GM23338 (cell line): ENCODE measurements around the gene RBBP8. TPM values are rescaled to one million over a fixed set of nuclear protein-coding genes. Genes with fewer than 3 reads are reported as not detected.

ENCODE experiments used
- ATAC-seq: fragments of 200-7000 bp; cut with Tn5 transposase; 3 replicates; pipeline ENCODE4 v1.9.1; 2020
- DNase-seq: peaks from one replicate; pipeline ENCODE4 v3.0.0-alpha.2; 2015; ENCODE audit warnings: low spot score
- H2AFZ ChIP-seq: fragments of 200-600 bp; sonication (generic); 2 replicates; pipeline ENCODE4 v1.8.0; 2016; ENCODE audit warnings: antibody characterized with exemption, mild to moderate bottlenecking, moderate library complexity
- H3F3A ChIP-seq: fragments of 200-600 bp; sonication (generic); replicated peaks from 2 replicates; pipeline ENCODE4 v1.8.0; 2017; ENCODE audit warnings: antibody characterized with exemption, mixed run types, low read depth
- H3K27ac ChIP-seq: fragments of 200-600 bp; sonication (generic); 2 replicates; pipeline ENCODE4 v1.6.1; 2016; ENCODE audit warnings: low read depth
- H3K27me3 ChIP-seq: fragments of 200-600 bp; sonication (generic); 2 replicates; pipeline ENCODE4 v1.8.0; 2016; ENCODE audit warnings: mild to moderate bottlenecking, mixed run types, moderate library complexity; ENCODE audit not compliant: insufficient read depth
- H3K36me3 ChIP-seq: fragments of 200-600 bp; sonication (generic); 2 replicates; pipeline ENCODE4 v1.8.0; 2016; ENCODE audit warnings: mild to moderate bottlenecking; ENCODE audit not compliant: insufficient read depth
- H3K4me1 ChIP-seq: fragments of 200-600 bp; sonication (generic); 2 replicates; pipeline ENCODE4 v1.8.0; 2016; ENCODE audit warnings: mild to moderate bottlenecking, moderate library complexity; ENCODE audit not compliant: insufficient read depth
- H3K4me2 ChIP-seq: fragments of 200-600 bp; sonication (generic); 2 replicates; pipeline ENCODE4 v1.7.1; 2017; ENCODE audit warnings: mixed run types
- H3K4me3 ChIP-seq: fragments of 200-600 bp; sonication (generic); 2 replicates; pipeline ENCODE4 v1.6.1; 2016; ENCODE audit warnings: mixed run types
- H3K79me2 ChIP-seq: fragments of 200-600 bp; sonication (generic); replicated peaks from 2 replicates; pipeline ENCODE4 v1.8.0; 2017; ENCODE audit warnings: mild to moderate bottlenecking; ENCODE audit not compliant: insufficient read depth
- H3K9me2 ChIP-seq: fragments of 200-600 bp; sonication (generic); 2 replicates; pipeline ENCODE4 v1.8.0; 2017; ENCODE audit not compliant: insufficient read depth
- H4K20me1 ChIP-seq: fragments of 200-600 bp; sonication (generic); replicated peaks from 2 replicates; pipeline ENCODE4 v1.8.0; 2017; ENCODE audit warnings: mild to moderate bottlenecking; ENCODE audit not compliant: insufficient read depth
- H3K27ac Mint-ChIP-seq: 2 replicates; pipeline ENCODE4 v1.8.0; 2020; ENCODE audit warnings: inconsistent platforms, mild to moderate bottlenecking, moderate library complexity, mixed read lengths
- H3K27me3 Mint-ChIP-seq: 3 replicates; pipeline ENCODE4 v1.8.0; 2022; ENCODE audit warnings: low read depth, mild to moderate bottlenecking, moderate library complexity, mixed read lengths, inconsistent platforms; ENCODE audit not compliant: insufficient read depth, poor library complexity
- H3K36me3 Mint-ChIP-seq: 3 replicates; pipeline ENCODE4 v1.8.0; 2021; ENCODE audit warnings: low read depth, mild to moderate bottlenecking, inconsistent platforms, moderate library complexity, mixed read lengths
- H3K4me1 Mint-ChIP-seq: 3 replicates; pipeline ENCODE4 v1.8.0; 2020; ENCODE audit warnings: mild to moderate bottlenecking, inconsistent platforms, mixed read lengths
- H3K4me3 Mint-ChIP-seq: 3 replicates; pipeline ENCODE4 v1.8.0; 2021; ENCODE audit warnings: moderate library complexity, mild to moderate bottlenecking, inconsistent platforms, mixed read lengths
- H3K9me3 Mint-ChIP-seq: 3 replicates; pipeline ENCODE4 v1.8.0; 2020; ENCODE audit warnings: moderate library complexity, mild to moderate bottlenecking, inconsistent platforms, mixed read lengths
- CREB1 ChIP-seq: fragments of 250-450 bp; sonication (Bioruptor Pico); IDR thresholded peaks from 2 replicates; pipeline ENCODE4 v1.5.0; 2020; ENCODE audit warnings: low read depth, mild to moderate bottlenecking, moderate library complexity
- CTCF ChIP-seq, 2 experiments: fragments of 200-600 bp in 1 of 2; sonication (generic) in 1 of 2; conservative IDR thresholded peaks; 2 replicates each; pipeline versions ENCODE4 v1.5.1 to v1.6.1; 2016 to 2017; ENCODE audit warnings: antibody characterized with exemption in 2 of 2, low read depth in 2 of 2, mild to moderate bottlenecking in 2 of 2, moderate library complexity in 1 of 2
- EZH2 ChIP-seq: fragments of 200-600 bp; sonication (generic); IDR thresholded peaks from one replicate; pipeline ENCODE4 v1.8.0; 2017; ENCODE audit warnings: antibody characterized with exemption, mild to moderate bottlenecking, low read depth; ENCODE audit not compliant: unreplicated experiment
- EZH2phosphoT487 ChIP-seq: fragments of 200-600 bp; sonication (generic); IDR thresholded peaks from one replicate; pipeline ENCODE4 v1.8.1; 2018; ENCODE audit warnings: antibody characterized with exemption; ENCODE audit not compliant: unreplicated experiment
- NANOG ChIP-seq: IDR thresholded peaks from 2 replicates; pipeline ENCODE4 v1.6.1; 2016; ENCODE audit warnings: antibody characterized with exemption, borderline replicate concordance
- POLR2AphosphoS5 ChIP-seq: IDR thresholded peaks from 2 replicates; pipeline ENCODE4 v1.6.1; 2016; ENCODE audit warnings: antibody characterized with exemption, low read depth
- STAT1 ChIP-seq: IDR thresholded peaks from one replicate; pipeline ENCODE4 v1.6.1; 2016; ENCODE audit warnings: antibody characterized with exemption; ENCODE audit not compliant: unreplicated experiment
- ZNF331 ChIP-seq: fragments of 250-450 bp; sonication (Bioruptor Pico); IDR thresholded peaks from 2 replicates; pipeline ENCODE4 v1.5.0; 2020; ENCODE audit warnings: low read depth, mild to moderate bottlenecking, moderate library complexity
- polyA plus RNA-seq: library from polyadenylated mRNA; unstranded; fragments of >200 nt; fragmentation: Nextera tagmentation; extraction: Ambion mirVana; gene quantifications from 2 replicates; pipeline ENCODE4 v1.2.1, GENCODE V29; 2016
- total RNA-seq: library from RNA; depleted of rRNA; stranded (reverse); fragments of >200 nt; shearing (Covaris generic); gene quantifications from 2 replicates; pipeline ENCODE4 v1.2.3, GENCODE V29; 2014
- TF ChIP-seq, protein P1 (sequence below): IDR thresholded peaks from one replicate; pipeline ENCODE4 v1.6.1; 2018; ENCODE audit warnings: antibody characterized with exemption; ENCODE audit not compliant: unreplicated experiment
- TF ChIP-seq, protein P2 (sequence below): IDR thresholded peaks from 2 replicates; pipeline ENCODE4 v1.6.1; 2016; ENCODE audit warnings: antibody characterized with exemption
- TF ChIP-seq, protein P3 (sequence below): fragments of 250-450 bp; sonication (Bioruptor Pico); IDR thresholded peaks from 2 replicates; pipeline ENCODE4 v1.5.0; 2020; ENCODE audit warnings: mild to moderate bottlenecking, moderate library complexity

The RBBP8 gene
- total and polyA plus RNA-seq, 2 experiments from 2014 or later = 53.3 to 55.6 TPM

DNA sequence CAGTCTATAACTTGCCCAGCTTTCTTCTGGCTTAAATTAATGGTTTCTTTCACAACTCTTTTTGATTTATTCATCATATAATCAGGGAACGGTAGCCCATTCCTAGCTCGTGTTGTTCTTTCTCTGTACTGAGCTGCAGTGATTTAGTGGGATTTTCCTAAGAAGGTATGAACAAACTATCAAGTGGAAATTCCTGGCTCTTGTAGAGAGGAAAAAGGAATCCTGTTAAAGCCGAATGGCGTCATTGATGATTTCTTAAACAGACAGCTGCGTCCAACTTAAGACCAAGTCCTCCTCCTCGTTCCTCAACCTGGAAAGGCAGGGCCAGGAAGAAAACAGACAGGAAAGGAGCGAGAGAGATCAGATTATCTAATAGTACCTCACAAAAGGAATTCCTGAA is 132.9 kb downstream of the RBBP8 start (continued):
- TF ChIP-seq, protein P1, sequence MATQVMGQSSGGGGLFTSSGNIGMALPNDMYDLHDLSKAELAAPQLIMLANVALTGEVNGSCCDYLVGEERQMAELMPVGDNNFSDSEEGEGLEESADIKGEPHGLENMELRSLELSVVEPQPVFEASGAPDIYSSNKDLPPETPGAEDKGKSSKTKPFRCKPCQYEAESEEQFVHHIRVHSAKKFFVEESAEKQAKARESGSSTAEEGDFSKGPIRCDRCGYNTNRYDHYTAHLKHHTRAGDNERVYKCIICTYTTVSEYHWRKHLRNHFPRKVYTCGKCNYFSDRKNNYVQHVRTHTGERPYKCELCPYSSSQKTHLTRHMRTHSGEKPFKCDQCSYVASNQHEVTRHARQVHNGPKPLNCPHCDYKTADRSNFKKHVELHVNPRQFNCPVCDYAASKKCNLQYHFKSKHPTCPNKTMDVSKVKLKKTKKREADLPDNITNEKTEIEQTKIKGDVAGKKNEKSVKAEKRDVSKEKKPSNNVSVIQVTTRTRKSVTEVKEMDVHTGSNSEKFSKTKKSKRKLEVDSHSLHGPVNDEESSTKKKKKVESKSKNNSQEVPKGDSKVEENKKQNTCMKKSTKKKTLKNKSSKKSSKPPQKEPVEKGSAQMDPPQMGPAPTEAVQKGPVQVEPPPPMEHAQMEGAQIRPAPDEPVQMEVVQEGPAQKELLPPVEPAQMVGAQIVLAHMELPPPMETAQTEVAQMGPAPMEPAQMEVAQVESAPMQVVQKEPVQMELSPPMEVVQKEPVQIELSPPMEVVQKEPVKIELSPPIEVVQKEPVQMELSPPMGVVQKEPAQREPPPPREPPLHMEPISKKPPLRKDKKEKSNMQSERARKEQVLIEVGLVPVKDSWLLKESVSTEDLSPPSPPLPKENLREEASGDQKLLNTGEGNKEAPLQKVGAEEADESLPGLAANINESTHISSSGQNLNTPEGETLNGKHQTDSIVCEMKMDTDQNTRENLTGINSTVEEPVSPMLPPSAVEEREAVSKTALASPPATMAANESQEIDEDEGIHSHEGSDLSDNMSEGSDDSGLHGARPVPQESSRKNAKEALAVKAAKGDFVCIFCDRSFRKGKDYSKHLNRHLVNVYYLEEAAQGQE = no peak
- TF ChIP-seq EZH2phosphoT487 (no peak), EZH2 (no peak), STAT1 (no peak)

GRCh38 chr18:23066504-23067039 is 133.4 kb downstream of the RBBP8 start:
- Histone ChIP-seq H2AFZ (peak overlapping the region; percentile 43; the same call in 1 of the 2 replicates), H4K20me1 (no peaks in the 10 kb centered on the region), H3K4me3 (no peak overlapping the region), H3K79me2 (no peaks in the 10 kb centered on the region), H3K27ac (no peak overlapping the region), H3K9me2 (peaks cover 2% of the 10 kb centered on the region; the same call in 1 of the 2 replicates), H3F3A (no peaks in the 10 kb centered on the region), H3K27me3 (no peaks in the 10 kb centered on the region), H3K4me1 (peaks cover 6% of the 10 kb centered on the region; the same call in 1 of the 2 replicates), H3K4me2 (no peak overlapping the region), H3K36me3 (no peaks in the 10 kb centered on the region; the same call in 1 of the 2 replicates)
- H3K27ac Mint-ChIP-seq = no peak overlapping the region
- H3K9me3 Mint-ChIP-seq = peaks cover 8% of the 10 kb centered on the region
- H3K36me3 Mint-ChIP-seq = 0 out of 3 replicates have a peak, but pooled peaks cover 5% of the 10 kb centered on the region
- H3K4me1 Mint-ChIP-seq = peaks cover 19% of the 10 kb centered on the region
- H3K27me3 Mint-ChIP-seq = peaks cover 5% of the 10 kb centered on the region
- DNase-seq (no peak), ATAC-seq (no peak)
- no peak overlapping the region for H3K4me3 Mint-ChIP-seq
- TF ChIP-seq NANOG = no peak
- TF ChIP-seq, protein P2, sequence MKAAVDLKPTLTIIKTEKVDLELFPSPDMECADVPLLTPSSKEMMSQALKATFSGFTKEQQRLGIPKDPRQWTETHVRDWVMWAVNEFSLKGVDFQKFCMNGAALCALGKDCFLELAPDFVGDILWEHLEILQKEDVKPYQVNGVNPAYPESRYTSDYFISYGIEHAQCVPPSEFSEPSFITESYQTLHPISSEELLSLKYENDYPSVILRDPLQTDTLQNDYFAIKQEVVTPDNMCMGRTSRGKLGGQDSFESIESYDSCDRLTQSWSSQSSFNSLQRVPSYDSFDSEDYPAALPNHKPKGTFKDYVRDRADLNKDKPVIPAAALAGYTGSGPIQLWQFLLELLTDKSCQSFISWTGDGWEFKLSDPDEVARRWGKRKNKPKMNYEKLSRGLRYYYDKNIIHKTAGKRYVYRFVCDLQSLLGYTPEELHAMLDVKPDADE = no peak
- TF ChIP-seq, protein P3, sequence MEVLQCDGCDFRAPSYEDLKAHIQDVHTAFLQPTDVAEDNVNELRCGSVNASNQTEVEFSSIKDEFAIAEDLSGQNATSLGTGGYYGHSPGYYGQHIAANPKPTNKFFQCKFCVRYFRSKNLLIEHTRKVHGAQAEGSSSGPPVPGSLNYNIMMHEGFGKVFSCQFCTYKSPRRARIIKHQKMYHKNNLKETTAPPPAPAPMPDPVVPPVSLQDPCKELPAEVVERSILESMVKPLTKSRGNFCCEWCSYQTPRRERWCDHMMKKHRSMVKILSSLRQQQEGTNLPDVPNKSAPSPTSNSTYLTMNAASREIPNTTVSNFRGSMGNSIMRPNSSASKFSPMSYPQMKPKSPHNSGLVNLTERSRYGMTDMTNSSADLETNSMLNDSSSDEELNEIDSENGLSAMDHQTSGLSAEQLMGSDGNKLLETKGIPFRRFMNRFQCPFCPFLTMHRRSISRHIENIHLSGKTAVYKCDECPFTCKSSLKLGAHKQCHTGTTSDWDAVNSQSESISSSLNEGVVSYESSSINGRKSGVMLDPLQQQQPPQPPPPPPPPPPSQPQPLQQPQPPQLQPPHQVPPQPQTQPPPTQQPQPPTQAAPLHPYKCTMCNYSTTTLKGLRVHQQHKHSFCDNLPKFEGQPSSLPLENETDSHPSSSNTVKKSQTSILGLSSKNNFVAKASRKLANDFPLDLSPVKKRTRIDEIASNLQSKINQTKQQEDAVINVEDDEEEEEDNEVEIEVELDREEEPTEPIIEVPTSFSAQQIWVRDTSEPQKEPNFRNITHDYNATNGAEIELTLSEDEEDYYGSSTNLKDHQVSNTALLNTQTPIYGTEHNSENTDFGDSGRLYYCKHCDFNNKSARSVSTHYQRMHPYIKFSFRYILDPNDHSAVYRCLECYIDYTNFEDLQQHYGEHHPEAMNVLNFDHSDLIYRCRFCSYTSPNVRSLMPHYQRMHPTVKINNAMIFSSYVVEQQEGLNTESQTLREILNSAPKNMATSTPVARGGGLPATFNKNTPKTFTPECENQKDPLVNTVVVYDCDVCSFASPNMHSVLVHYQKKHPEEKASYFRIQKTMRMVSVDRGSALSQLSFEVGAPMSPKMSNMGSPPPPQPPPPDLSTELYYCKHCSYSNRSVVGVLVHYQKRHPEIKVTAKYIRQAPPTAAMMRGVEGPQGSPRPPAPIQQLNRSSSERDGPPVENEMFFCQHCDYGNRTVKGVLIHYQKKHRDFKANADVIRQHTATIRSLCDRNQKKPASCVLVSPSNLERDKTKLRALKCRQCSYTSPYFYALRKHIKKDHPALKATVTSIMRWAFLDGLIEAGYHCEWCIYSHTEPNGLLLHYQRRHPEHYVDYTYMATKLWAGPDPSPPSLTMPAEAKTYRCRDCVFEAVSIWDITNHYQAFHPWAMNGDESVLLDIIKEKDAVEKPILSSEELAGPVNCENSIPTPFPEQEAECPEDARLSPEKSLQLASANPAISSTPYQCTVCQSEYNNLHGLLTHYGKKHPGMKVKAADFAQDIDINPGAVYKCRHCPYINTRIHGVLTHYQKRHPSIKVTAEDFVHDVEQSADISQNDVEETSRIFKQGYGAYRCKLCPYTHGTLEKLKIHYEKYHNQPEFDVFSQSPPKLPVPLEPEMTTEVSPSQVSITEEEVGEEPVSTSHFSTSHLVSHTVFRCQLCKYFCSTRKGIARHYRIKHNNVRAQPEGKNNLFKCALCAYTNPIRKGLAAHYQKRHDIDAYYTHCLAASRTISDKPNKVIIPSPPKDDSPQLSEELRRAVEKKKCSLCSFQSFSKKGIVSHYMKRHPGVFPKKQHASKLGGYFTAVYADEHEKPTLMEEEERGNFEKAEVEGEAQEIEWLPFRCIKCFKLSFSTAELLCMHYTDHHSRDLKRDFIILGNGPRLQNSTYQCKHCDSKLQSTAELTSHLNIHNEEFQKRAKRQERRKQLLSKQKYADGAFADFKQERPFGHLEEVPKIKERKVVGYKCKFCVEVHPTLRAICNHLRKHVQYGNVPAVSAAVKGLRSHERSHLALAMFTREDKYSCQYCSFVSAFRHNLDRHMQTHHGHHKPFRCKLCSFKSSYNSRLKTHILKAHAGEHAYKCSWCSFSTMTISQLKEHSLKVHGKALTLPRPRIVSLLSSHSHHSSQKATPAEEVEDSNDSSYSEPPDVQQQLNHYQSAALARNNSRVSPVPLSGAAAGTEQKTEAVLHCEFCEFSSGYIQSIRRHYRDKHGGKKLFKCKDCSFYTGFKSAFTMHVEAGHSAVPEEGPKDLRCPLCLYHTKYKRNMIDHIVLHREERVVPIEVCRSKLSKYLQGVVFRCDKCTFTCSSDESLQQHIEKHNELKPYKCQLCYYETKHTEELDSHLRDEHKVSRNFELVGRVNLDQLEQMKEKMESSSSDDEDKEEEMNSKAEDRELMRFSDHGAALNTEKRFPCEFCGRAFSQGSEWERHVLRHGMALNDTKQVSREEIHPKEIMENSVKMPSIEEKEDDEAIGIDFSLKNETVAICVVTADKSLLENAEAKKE (CRISPR knock-in tag) = no peak
- TF ChIP-seq STAT1 = no peak
- TF ChIP-seq CREB1 (CRISPR knock-in tag) = no peak
- TF ChIP-seq ZNF331 (CRISPR knock-in tag) = no peak
- TF ChIP-seq EZH2 = no peak
- no peak for TF ChIP-seq POLR2AphosphoS5
- TF ChIP-seq CTCF (conservative IDR thresholded peaks at IDR 0.05; ENCODE audit: low read depth in 2 of 2) = no peak
